ENCODE measurements around the gene CPLX3.

- TF ChIP-seq CTCF (IDR thresholded peaks at IDR 0.05; ENCODE audit: borderline replicate concordance, extremely low read depth, low read length, poor library complexity, severe bottlenecking): no peak
- TF ChIP-seq EZH2 (IDR thresholded peaks at IDR 0.05; ENCODE audit: borderline replicate concordance, low read depth, low read length, severe bottlenecking): no peak
These were observed 47.5 kb downstream of the CPLX3 start for GRCh38 chr15:74873756-74874424.

Data from DND-41 (cell line).